Sigmoid colon (tissue), 7 donors: Measurements from ENCODE around the gene CEP162. TPM values are rescaled to one million over a fixed set of nuclear protein-coding genes. Genes with fewer than 3 reads are reported as not detected.

ENCODE experiments used
- DNase-seq: peaks from one replicate; pipeline ENCODE4 v3.0.0-alpha.2; 2019
- H3K27ac ChIP-seq, 4 donors: fragments of 200-600 bp; sonication (generic); one replicate each; pipeline ENCODE4 v1.5.1; 2016 to 2019; ENCODE audit warnings: mild to moderate bottlenecking in 1 of 4
- H3K27me3 ChIP-seq, 3 donors: fragments of 200-600 bp; sonication (generic); one replicate each; pipeline ENCODE4 v1.5.1; 2019; ENCODE audit warnings: mild to moderate bottlenecking in 1 of 3
- H3K36me3 ChIP-seq, 4 donors: fragments of 200-600 bp; sonication (generic); one replicate each; pipeline ENCODE4 v1.5.1; 2016 to 2019
- H3K4me1 ChIP-seq, 4 donors: fragments of 200-600 bp; sonication (generic); one replicate each; pipeline ENCODE4 v1.5.1; 2017 to 2019
- H3K4me3 ChIP-seq, 4 donors: fragments of 200-600 bp; sonication (generic); one replicate each; pipeline ENCODE4 v1.5.1; 2017 to 2019; ENCODE audit warnings: mild to moderate bottlenecking in 2 of 4, moderate library complexity in 1 of 4
- H3K9me3 ChIP-seq, 4 donors: fragments of 200-600 bp in 3 of 4; sonication (generic) in 3 of 4; one replicate each; pipeline versions ENCODE4 v1.5.1 to v1.6.1; 2013 to 2019
- EP300 ChIP-seq, 4 donors: sonication (generic); formaldehyde crosslinking; IDR thresholded peaks; one replicate each; pipeline ENCODE4 v1.6.1; 2017; ENCODE audit warnings: antibody characterized with exemption in 4 of 4
- POLR2A ChIP-seq, 2 donors: fragments of 450-650 bp; IDR thresholded peaks; one replicate each; pipeline ENCODE4 v1.6.1; 2016; ENCODE audit warnings: antibody characterized with exemption in 2 of 2, mild to moderate bottlenecking in 2 of 2, moderate library complexity in 2 of 2
- POLR2AphosphoS5 ChIP-seq, 4 donors: sonication (generic); formaldehyde crosslinking; IDR thresholded peaks; one replicate each; pipeline ENCODE4 v1.6.1; 2017; ENCODE audit warnings: antibody characterized with exemption in 4 of 4
- WGBS, 2 donors: extraction: QIAGEN DNeasy Blood & Tissue Kit; methylation state at CpG; one replicate each; pipeline ENCODE4 v1.1.7; 2013; 5-methylcytosine and 5-hydroxymethylcytosine counted together
- intact Hi-C: fragments of 100-400 bp; cut with DNase I; formaldehyde crosslinking; loops from one replicate; pipeline ENCODE4 v1.15.1; 2023
- polyA plus RNA-seq, 3 donors: library from polyadenylated mRNA; stranded (reverse); fragments of 200-250 nt; gene quantifications; one replicate each; pipeline ENCODE4 v1.2.3, GENCODE V29; 2013
- total RNA-seq, 4 donors: library from RNA; depleted of rRNA; stranded (reverse); fragments of >200 nt; gene quantifications; one replicate each; pipeline ENCODE4 v1.1.0, GENCODE V29; 2016
- TF ChIP-seq, protein P1 (sequence below), 4 experiments: fragments of 450-650 bp in 3 of 4; fragments of 200-600 bp in 1 of 4; IDR thresholded peaks; one replicate each; pipeline ENCODE4 v1.5.1; 2016 to 2019; ENCODE audit warnings: antibody characterized with exemption in 4 of 4, mild to moderate bottlenecking in 3 of 4, moderate library complexity in 2 of 4
- donor health status: healthy with polysubstance abuse.
- donor health status: Bipolar disorder and iron deficiency.
- donor health status: healthy.

CEP162 gene
- total and polyA plus RNA-seq, 7 donors: 1.8 to 18.6 (median 12.4) TPM

DNA sequence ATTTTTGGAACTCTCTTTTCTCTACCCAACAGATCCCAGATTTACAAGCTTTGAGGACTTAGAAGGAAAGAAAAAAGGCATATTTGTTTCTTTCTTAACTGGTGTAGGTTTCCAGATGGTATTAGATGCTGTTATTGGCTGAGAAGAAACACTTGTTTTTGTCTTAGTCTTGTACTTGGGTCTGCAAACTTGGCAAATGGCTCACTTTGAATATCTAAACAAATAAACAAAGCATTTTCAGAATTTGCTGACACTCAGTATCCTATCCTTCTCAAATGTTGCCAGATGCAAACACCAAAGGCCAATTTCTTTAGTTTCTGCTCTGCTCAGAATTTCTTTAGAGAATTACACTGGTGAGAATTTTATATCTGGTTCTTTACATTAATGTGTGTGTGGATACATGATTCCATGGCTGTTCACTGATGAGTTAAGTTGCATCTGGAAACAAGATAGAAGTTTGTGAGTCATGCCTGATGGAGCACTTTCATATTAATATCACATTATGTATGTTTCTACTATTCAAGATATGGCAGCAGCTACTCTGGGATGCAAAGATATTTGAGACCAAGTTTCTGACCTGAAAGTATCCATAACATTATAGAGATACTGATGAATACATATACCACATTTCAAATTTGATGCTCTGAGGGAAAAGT, 43.7 kb upstream of the CEP162 start:
- DNase-seq: no peak
- intact Hi-C loops: no loop called here
- Histone ChIP-seq H3K36me3 (no peaks in the 10 kb centered on the region), H3K9me3 (no peaks in the 10 kb centered on the region), H3K4me3 (no peak overlapping the region), H3K4me1 (no peaks in the 10 kb centered on the region), H3K27me3 (no peaks in the 10 kb centered on the region), H3K27ac (no peak overlapping the region)
- TF ChIP-seq, protein P1, sequence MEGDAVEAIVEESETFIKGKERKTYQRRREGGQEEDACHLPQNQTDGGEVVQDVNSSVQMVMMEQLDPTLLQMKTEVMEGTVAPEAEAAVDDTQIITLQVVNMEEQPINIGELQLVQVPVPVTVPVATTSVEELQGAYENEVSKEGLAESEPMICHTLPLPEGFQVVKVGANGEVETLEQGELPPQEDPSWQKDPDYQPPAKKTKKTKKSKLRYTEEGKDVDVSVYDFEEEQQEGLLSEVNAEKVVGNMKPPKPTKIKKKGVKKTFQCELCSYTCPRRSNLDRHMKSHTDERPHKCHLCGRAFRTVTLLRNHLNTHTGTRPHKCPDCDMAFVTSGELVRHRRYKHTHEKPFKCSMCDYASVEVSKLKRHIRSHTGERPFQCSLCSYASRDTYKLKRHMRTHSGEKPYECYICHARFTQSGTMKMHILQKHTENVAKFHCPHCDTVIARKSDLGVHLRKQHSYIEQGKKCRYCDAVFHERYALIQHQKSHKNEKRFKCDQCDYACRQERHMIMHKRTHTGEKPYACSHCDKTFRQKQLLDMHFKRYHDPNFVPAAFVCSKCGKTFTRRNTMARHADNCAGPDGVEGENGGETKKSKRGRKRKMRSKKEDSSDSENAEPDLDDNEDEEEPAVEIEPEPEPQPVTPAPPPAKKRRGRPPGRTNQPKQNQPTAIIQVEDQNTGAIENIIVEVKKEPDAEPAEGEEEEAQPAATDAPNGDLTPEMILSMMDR (IDR thresholded peaks at IDR 0.05): no peak
- TF ChIP-seq POLR2A (IDR thresholded peaks at IDR 0.05): no peak
- TF ChIP-seq EP300 (IDR thresholded peaks at IDR 0.05): no peak
- TF ChIP-seq POLR2AphosphoS5 (IDR thresholded peaks at IDR 0.05): no peak

DNA sequence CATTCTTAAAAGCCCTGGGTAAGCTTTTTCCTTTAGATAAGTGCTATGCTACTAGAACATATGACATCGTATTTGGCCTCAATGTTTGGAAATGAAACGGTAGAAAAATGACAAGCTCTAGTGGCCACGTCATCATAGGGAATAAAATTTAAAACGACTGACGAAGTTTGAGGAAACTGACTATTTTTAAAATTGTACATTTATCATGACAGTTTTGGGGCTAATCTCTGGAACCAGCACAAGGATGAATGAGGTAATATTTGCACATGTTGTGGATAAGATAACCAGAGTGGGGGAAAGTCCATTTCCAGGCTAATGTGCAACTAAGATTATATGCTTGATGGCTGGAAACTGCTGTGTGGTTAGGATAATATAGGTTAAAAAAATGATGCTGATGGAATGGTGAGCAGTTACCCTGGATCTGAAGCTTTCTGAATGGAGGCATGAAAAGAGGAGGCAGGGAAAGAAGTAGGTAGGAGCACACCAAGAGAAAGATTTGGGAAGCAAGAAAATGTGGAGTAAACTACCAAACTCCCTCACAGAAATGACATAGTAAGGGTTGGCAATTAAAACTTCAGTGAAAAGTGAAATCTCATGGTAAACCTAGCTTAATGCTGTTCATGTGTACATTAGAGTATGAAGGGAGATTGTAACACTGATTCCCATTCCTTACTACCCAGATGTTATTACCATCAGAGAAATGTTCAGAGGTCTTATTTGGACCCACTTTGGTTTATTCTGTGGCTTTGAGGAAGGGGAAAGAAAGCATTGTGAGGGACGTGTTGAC, 42.7 kb upstream of the CEP162 start:
- intact Hi-C loops: no loop called here
- no peaks in the 10 kb centered on the region for H3K27me3 ChIP-seq
- H3K9me3 ChIP-seq: no peaks in the 10 kb centered on the region
- no peaks in the 10 kb centered on the region for H3K4me1 ChIP-seq
- WGBS, 2 donors: 10 to 30% methylated on average over 6 of the region's 6 CpGs
- no peak for DNase-seq
- no peak overlapping the region for H3K4me3 ChIP-seq
- TF ChIP-seq EP300 (IDR thresholded peaks at IDR 0.05): no peak
- TF ChIP-seq POLR2A (IDR thresholded peaks at IDR 0.05): no peak
- H3K27ac ChIP-seq: no peak overlapping the region
- no peaks in the 10 kb centered on the region for H3K36me3 ChIP-seq

DNA sequence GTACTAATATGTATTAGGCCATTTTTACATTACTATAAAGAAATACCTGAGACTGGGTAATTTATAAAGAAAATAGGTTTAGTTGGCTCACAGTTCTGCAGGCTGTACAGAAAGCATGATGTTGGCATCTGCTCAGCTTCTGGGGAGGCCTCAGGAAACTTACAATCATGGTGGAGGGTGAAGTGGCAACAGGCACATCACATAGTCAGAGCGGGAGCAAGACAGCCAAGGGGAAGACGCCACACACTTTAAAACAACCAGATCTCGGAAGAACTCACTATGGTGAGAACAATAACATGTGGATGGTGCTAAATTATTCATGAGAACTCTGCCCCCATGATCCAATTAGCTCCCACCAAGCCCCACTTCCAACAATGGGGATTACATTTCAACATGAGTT, 41.3 kb upstream of the CEP162 start:
- DNase-seq: no peak
- 89 to 93% methylated on average over 3 of the region's 3 CpGs for WGBS, 2 donors
- TF ChIP-seq POLR2A (IDR thresholded peaks at IDR 0.05) (no peak), POLR2AphosphoS5 (IDR thresholded peaks at IDR 0.05) (no peak), EP300 (IDR thresholded peaks at IDR 0.05) (no peak)
- TF ChIP-seq, protein P1 (IDR thresholded peaks at IDR 0.05): no peak
- H3K36me3 ChIP-seq: no peaks in the 10 kb centered on the region
- H3K9me3 ChIP-seq: no peaks in the 10 kb centered on the region
- no peaks in the 10 kb centered on the region for H3K27me3 ChIP-seq
- intact Hi-C loops: no loop called here
- no peak overlapping the region for H3K4me3 ChIP-seq
- no peaks in the 10 kb centered on the region for H3K4me1 ChIP-seq
- no peak overlapping the region for H3K27ac ChIP-seq

DNA sequence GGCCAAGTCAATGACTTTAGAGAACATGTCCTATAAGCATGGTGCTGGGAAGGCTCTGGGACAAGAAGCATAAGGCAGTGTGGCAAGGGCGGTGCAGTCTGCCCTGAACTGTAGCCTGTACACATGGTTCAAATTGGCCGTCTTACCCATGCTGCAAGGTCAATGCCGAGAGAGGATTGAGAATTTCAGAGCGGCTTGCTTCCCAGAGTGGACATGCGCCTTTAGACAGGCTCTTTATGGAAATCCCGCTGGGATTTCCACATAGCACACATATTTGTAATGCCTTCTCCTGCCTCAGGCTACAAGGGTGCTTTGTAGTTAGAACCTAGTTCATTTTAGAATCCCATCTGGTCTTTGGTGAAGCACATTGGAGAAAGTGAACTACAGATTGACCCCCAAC, 36.1 kb upstream of the CEP162 start:
- Histone ChIP-seq H3K4me1 (no peaks in the 10 kb centered on the region), H3K4me3 (no peak overlapping the region), H3K27ac (no peak overlapping the region), H3K9me3 (no peaks in the 10 kb centered on the region), H3K27me3 (no peaks in the 10 kb centered on the region), H3K36me3 (no peaks in the 10 kb centered on the region)
- no peak for DNase-seq
- WGBS, 2 donors: 90 to 91% methylated on average over 6 of the region's 6 CpGs
- intact Hi-C loops: no loop called here
- TF ChIP-seq POLR2AphosphoS5 (IDR thresholded peaks at IDR 0.05) (no peak), POLR2A (IDR thresholded peaks at IDR 0.05) (no peak), EP300 (IDR thresholded peaks at IDR 0.05) (no peak)
- TF ChIP-seq, protein P1 (IDR thresholded peaks at IDR 0.05): no peak

DNA sequence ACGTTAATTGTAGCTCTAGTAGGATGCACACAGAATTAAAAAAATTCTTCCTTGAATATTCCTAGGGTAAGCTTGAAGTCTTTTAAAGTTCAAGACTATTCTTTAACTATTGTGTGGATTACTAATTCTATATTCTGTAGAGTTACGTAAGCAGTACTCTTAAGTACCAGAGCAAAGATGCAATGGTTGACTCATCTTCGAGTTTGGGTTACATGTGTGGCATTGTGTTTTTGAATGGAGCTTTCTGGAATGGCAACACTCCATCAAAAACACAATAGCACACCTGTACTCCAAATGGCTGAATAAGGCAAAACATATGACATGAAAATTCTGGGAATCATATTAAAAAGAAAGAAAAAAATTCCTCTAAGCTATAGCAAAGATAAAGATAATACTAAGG, 33.5 kb upstream of the CEP162 start:
- TF ChIP-seq POLR2AphosphoS5 (IDR thresholded peaks at IDR 0.05) (no peak), EP300 (IDR thresholded peaks at IDR 0.05) (no peak), POLR2A (IDR thresholded peaks at IDR 0.05) (no peak)
- TF ChIP-seq, protein P1 (IDR thresholded peaks at IDR 0.05): no peak
- Histone ChIP-seq H3K27me3 (no peaks in the 10 kb centered on the region), H3K36me3 (no peaks in the 10 kb centered on the region), H3K27ac (no peak overlapping the region), H3K4me1 (no peaks in the 10 kb centered on the region), H3K9me3 (no peaks in the 10 kb centered on the region), H3K4me3 (no peak overlapping the region)
- WGBS, 2 donors: 70 to 88% methylated on average over 3 of the region's 3 CpGs
- no peak for DNase-seq
- intact Hi-C loops: no loop called here
